T-helper 1 cell treated with Interleukin-12 subunit alpha and Interleukin-12 subunit beta and Interleukin-4 antibody, amounts not matched to agents 30 μg/mL and 1 μg/mL, for 36 hours (primary cell): ENCODE data around the gene AFAP1L2.

ENCODE experiments used
- H3K27ac Mint-ChIP-seq: one replicate; pipeline ENCODE4 v1.8.0; 2021; ENCODE audit warnings: mild to moderate bottlenecking, mixed read lengths
- H3K27me3 Mint-ChIP-seq: one replicate; pipeline ENCODE4 v1.8.0; 2021; ENCODE audit warnings: low read depth, mixed read lengths
- H3K36me3 Mint-ChIP-seq: one replicate; pipeline ENCODE4 v1.8.0; 2021; ENCODE audit warnings: low read depth, mixed read lengths
- H3K4me1 Mint-ChIP-seq: one replicate; pipeline ENCODE4 v1.8.0; 2021; ENCODE audit warnings: low read depth, mixed read lengths
- H3K4me3 Mint-ChIP-seq: one replicate; pipeline ENCODE4 v1.8.0; 2021; ENCODE audit warnings: mild to moderate bottlenecking, moderate library complexity, mixed read lengths
- H3K9me3 Mint-ChIP-seq: one replicate; pipeline ENCODE4 v1.8.0; 2021; ENCODE audit warnings: mixed read lengths

The AFAP1L2 gene

DNA sequence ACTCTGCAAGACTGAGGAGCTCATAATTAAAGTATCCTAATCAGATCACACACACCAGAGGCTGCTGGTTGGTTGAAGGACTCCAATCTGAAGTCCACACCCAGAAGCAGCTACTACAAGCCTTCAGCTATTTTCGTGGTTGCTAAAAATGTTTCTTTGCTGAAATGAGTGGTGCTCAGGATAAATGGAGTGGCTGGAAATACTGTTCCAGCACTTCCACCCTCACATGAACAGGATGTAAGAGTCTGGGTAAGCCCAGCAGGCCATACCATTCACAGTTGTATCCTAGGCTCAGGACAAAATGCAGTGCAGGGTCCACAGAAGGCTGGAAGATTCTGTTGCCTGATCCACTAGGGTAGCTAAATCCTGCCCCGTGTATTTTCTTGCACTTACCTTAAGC, 34.1 kb downstream of the AFAP1L2 start:
- no peaks in the 10 kb centered on the region for H3K9me3 Mint-ChIP-seq
- H3K4me1 Mint-ChIP-seq = peaks cover 4% of the 10 kb centered on the region
- no peaks in the 10 kb centered on the region for H3K36me3 Mint-ChIP-seq
- H3K4me3 Mint-ChIP-seq = no peak overlapping the region
- H3K27me3 Mint-ChIP-seq = no peaks in the 10 kb centered on the region
- H3K27ac Mint-ChIP-seq = no peak overlapping the region

DNA sequence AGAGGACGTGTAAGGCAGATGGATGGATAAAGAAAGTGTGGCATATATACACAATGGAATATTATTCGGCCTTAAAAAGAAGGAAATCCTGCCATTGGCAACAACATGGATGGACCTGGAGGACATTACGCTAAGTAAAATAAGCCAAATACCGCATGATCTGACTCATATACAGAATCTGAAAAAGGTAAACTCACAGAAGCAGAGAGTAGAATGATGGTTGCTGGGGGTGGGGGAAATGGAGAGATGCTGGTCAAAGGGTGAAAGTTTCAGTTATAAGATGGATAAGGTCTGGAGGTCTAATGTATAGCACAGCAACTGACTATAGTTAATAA, 36.3 kb downstream of the AFAP1L2 start:
- no peaks in the 10 kb centered on the region for H3K36me3 Mint-ChIP-seq
- H3K9me3 Mint-ChIP-seq = no peaks in the 10 kb centered on the region
- no peak overlapping the region for H3K27ac Mint-ChIP-seq
- no peaks in the 10 kb centered on the region for H3K27me3 Mint-ChIP-seq
- H3K4me1 Mint-ChIP-seq = peaks cover 4% of the 10 kb centered on the region
- H3K4me3 Mint-ChIP-seq = no peak overlapping the region

DNA sequence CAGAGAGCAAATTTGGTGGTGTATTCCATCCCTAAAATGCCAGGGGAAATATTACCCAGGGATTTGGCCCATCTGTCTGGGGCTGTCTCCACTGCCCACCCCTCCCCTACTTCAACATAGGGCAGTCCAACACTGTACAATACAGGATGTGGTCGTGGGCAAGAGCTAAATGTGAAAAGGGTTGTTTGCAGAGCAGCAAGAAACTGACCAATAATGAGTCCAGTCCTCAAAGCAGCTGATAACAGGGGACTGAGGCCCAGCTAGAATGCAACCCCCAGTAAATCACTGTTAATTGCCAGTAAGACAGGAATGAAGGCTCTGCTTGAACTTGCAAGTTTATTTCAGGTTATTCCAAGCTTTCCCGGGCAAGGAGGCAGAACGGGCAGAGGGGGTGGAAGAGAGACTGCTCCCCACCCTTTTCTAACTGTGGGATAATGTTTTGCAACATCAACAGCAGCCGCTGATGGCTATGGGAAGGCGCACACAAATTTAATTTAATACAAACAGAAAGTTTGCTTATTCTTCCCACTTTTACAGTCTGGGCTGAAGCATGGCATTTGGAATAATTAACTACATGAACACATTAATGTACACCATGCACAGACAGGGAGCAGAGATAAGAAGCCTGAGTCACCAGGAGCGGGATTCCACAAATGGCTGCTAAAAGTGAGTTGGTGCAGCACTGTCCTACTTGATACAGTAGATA, 36.8 kb downstream of the AFAP1L2 start:
- Mint-ChIP-seq H3K27ac (no peak overlapping the region), H3K4me3 (no peak overlapping the region), H3K36me3 (no peaks in the 10 kb centered on the region), H3K27me3 (no peaks in the 10 kb centered on the region), H3K4me1 (peaks cover 4% of the 10 kb centered on the region), H3K9me3 (no peaks in the 10 kb centered on the region)

DNA sequence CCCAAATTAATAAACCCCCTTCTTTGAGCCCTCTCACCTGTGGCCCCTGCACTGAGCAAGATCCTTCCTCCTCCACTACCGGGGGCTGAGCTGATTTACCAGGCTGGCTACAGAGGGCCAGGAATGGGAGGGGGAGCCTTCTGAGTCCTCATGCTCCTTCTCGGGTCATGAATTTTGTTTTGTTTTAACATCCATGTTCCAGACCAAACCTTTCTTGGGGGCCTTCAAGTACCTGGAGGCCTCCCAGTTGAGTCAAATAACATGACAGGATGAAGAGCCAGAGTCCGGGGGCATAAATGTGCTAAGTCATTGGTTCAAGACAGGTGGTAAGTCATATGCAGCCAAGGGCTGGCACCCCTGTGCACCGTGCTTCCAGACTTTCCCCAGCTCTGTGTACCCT, 39.6 kb downstream of the AFAP1L2 start:
- H3K4me3 Mint-ChIP-seq = no peak overlapping the region
- H3K27me3 Mint-ChIP-seq = peaks cover 5% of the 10 kb centered on the region
- H3K36me3 Mint-ChIP-seq = no peaks in the 10 kb centered on the region
- peaks cover 4% of the 10 kb centered on the region for H3K4me1 Mint-ChIP-seq
- no peak overlapping the region for H3K27ac Mint-ChIP-seq
- H3K9me3 Mint-ChIP-seq = no peaks in the 10 kb centered on the region

- H3K27ac Mint-ChIP-seq = no peak overlapping the region
- H3K9me3 Mint-ChIP-seq = no peaks in the 10 kb centered on the region
- no peaks in the 10 kb centered on the region for H3K36me3 Mint-ChIP-seq
- peaks cover 8% of the 10 kb centered on the region for H3K27me3 Mint-ChIP-seq
- H3K4me1 Mint-ChIP-seq = peaks cover 4% of the 10 kb centered on the region
- no peak overlapping the region for H3K4me3 Mint-ChIP-seq
These were observed 40.4 kb downstream of the AFAP1L2 start for GRCh38 chr10:114363745-114364454.

DNA sequence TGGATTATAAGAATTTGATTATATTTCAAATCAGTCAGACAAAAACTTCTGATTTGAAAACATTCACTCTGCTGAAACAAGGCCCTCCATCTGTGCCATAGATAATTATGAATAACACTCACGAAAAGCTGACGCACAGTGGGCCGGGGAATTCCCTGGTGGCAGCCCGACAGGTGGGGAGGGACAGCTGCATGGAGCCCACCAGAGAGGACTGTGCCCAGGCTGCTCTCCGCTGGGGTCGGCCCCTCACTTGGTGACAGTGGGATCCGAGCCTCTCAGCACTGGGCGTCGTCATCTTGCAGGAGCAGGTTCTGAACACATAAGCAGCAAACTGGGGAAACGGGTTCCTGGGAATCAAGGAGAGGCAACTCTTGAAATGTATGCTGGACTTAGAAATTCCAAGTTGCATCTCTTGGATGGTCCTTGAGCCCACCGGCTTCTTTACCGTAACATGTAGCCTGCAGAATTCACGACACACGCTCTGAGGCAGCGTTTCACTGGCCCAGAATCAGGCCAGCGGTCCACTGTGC, 41.4 kb downstream of the AFAP1L2 start:
- peaks cover 8% of the 10 kb centered on the region for H3K27me3 Mint-ChIP-seq
- no peaks in the 10 kb centered on the region for H3K36me3 Mint-ChIP-seq
- H3K9me3 Mint-ChIP-seq = no peaks in the 10 kb centered on the region
- H3K4me3 Mint-ChIP-seq = no peak overlapping the region
- H3K4me1 Mint-ChIP-seq = peaks cover 2% of the 10 kb centered on the region
- H3K27ac Mint-ChIP-seq = no peak overlapping the region

- H3K36me3 Mint-ChIP-seq = no peaks in the 10 kb centered on the region
- H3K4me3 Mint-ChIP-seq = no peak overlapping the region
- no peaks in the 10 kb centered on the region for H3K9me3 Mint-ChIP-seq
- no peak overlapping the region for H3K27ac Mint-ChIP-seq
- peaks cover 15% of the 10 kb centered on the region for H3K27me3 Mint-ChIP-seq
- H3K4me1 Mint-ChIP-seq = peaks cover 3% of the 10 kb centered on the region
These were observed 44.4 kb downstream of the AFAP1L2 start for GRCh38 chr10:114359953-114360345.

- H3K9me3 Mint-ChIP-seq = no peaks in the 10 kb centered on the region
- H3K4me3 Mint-ChIP-seq = no peak overlapping the region
- no peak overlapping the region for H3K27ac Mint-ChIP-seq
- peaks cover 15% of the 10 kb centered on the region for H3K27me3 Mint-ChIP-seq
- H3K36me3 Mint-ChIP-seq = no peaks in the 10 kb centered on the region
- H3K4me1 Mint-ChIP-seq = peaks cover 3% of the 10 kb centered on the region
These were observed 45.0 kb downstream of the AFAP1L2 start for GRCh38 chr10:114359041-114359952.

GRCh38 chr10:114357515-114357996, 46.7 kb downstream of the AFAP1L2 start:
- no peak overlapping the region for H3K27ac Mint-ChIP-seq
- no peak overlapping the region for H3K4me3 Mint-ChIP-seq
- H3K27me3 Mint-ChIP-seq = peaks cover 15% of the 10 kb centered on the region
- H3K36me3 Mint-ChIP-seq = no peaks in the 10 kb centered on the region
- H3K4me1 Mint-ChIP-seq = peaks cover 3% of the 10 kb centered on the region
- H3K9me3 Mint-ChIP-seq = no peaks in the 10 kb centered on the region

- peaks cover 3% of the 10 kb centered on the region for H3K4me1 Mint-ChIP-seq
- peaks cover 15% of the 10 kb centered on the region for H3K27me3 Mint-ChIP-seq
- no peaks in the 10 kb centered on the region for H3K9me3 Mint-ChIP-seq
- H3K27ac Mint-ChIP-seq = no peak overlapping the region
- H3K36me3 Mint-ChIP-seq = no peaks in the 10 kb centered on the region
- H3K4me3 Mint-ChIP-seq = no peak overlapping the region
These were observed 47.4 kb downstream of the AFAP1L2 start for GRCh38 chr10:114356751-114357514.

- Mint-ChIP-seq H3K9me3 (no peaks in the 10 kb centered on the region), H3K27me3 (peaks cover 15% of the 10 kb centered on the region), H3K4me1 (peaks cover 3% of the 10 kb centered on the region), H3K4me3 (no peak overlapping the region), H3K36me3 (no peaks in the 10 kb centered on the region), H3K27ac (no peak overlapping the region)
These were observed 48.2 kb downstream of the AFAP1L2 start for GRCh38 chr10:114356126-114356525.

DNA sequence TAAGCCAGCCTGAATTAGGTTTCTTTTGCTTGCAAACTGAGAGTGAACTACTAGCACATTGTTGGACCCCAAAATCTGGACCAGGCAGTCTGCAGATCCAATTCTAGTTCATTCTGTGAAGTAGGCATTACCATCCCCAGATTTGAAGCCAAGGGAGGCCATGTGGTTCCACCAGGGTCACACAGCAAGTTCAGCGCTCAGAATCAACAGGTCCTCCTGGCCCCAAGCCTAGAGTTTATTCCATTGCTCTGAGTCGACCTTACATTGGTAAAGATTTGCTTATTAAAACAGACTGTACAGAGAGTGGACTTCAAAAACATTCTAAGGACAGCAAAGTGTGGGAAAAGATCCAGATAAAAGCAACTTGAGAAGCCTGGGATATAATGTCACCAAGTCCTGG, 50.9 kb downstream of the AFAP1L2 start:
- Mint-ChIP-seq H3K27me3 (peaks cover 7% of the 10 kb centered on the region), H3K9me3 (no peaks in the 10 kb centered on the region), H3K27ac (no peak overlapping the region), H3K36me3 (no peaks in the 10 kb centered on the region), H3K4me3 (no peak overlapping the region), H3K4me1 (peaks cover 3% of the 10 kb centered on the region)

- Mint-ChIP-seq H3K9me3 (no peaks in the 10 kb centered on the region), H3K27me3 (peaks cover 7% of the 10 kb centered on the region), H3K4me3 (no peak overlapping the region), H3K27ac (no peak overlapping the region), H3K4me1 (peaks cover 3% of the 10 kb centered on the region), H3K36me3 (no peaks in the 10 kb centered on the region)
These were observed 51.5 kb downstream of the AFAP1L2 start for GRCh38 chr10:114352653-114353298.
